Inflammatory macrophage treated with lipopolysaccharide for 1 hour (primary cell): ENCODE results near the gene ASCC3.

ENCODE experiments used
- DNase-seq, 2 donors: peaks; one replicate each; pipeline ENCODE4 v3.0.0-alpha.2; 2020 to 2022

ASCC3 gene

DNA sequence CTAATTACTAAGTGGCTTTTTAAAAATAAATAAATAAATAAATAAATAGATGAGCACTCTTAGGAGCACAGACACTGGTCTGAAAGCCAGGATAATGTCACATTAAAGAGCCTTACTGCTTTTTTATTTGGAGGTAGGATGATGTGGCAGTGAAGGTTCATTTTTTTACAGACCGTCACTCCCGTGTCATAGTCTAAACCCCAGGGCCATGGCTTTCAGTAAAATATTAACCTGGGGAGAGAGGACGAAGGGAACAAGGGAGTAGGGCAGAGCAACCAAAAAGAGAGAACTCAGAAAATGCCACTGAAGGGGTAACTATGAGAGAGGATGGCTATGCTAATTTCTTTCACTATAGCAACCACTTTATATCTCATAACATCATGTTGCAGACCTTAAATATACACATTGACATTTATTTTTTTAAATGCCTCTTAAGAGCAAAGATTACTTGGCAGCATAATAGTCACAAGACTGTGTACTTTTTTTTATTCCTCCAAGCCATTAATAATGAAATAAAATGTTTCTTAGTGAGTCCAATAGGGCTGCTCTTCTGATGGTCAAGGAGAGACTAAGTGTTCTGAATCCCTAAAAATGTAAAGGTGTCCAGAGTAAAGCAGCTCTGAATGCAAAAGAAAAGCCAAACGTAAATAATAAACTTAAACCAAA is 315.6 kb downstream of the ASCC3 start:
- DNase-seq: no peak

DNA sequence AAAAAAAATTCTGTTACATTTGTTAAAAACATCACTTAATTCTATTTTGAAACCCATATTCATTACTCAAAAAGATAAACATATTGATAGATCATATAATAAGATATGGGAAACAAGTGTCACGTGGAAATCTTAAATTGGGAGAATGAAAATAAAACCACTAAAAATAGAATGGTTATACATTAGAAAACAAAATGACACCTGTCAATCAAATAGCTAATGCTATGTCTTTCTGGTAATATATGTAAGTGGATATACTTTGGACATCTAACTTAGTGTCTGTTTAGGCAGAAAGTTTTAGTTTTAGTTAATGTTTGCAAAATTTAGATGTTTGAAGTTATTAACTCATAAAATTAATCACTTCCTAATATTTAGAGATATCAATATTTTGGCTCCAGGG is 321.3 kb downstream of the ASCC3 start:
- no peak for DNase-seq

DNA sequence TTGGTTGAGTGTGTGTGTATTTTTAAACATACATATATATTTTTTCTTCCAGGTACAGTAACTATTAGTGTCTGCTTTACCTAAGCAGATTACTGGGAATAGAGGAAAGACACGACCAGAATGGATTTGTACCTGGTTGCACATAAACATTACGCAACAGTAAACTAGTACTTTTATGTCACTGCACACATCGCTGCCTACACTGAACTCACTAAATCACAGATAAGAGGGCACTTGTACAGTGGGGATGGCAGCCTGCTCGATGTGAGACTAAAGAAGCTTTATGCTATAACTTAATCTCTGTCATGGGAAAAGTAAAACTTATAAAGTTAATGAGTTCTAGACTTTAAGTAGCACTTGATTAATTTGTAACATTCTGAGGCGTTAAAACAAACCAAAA is 326.9 kb downstream of the ASCC3 start:
- no peak for DNase-seq

DNA sequence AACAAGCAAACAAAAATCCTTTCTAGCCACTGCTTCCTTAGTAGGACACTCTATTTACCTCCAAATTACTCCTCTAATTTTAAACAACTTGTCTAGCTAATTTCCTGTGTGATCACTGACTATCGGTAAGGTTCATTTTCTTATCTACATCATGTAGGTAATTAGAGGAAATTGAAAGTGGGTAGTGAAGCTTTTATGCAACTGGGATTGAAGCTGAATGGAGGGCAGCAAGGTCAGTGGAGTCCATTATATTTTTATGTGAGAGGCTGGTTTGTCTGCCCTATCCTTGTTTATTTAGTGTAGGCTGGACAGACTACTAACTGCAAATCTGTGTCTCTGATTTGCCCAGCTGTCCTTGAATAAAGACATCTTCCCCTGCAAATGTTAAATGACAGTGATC is 327.9 kb downstream of the ASCC3 start:
- DNase-seq: no peak

DNA sequence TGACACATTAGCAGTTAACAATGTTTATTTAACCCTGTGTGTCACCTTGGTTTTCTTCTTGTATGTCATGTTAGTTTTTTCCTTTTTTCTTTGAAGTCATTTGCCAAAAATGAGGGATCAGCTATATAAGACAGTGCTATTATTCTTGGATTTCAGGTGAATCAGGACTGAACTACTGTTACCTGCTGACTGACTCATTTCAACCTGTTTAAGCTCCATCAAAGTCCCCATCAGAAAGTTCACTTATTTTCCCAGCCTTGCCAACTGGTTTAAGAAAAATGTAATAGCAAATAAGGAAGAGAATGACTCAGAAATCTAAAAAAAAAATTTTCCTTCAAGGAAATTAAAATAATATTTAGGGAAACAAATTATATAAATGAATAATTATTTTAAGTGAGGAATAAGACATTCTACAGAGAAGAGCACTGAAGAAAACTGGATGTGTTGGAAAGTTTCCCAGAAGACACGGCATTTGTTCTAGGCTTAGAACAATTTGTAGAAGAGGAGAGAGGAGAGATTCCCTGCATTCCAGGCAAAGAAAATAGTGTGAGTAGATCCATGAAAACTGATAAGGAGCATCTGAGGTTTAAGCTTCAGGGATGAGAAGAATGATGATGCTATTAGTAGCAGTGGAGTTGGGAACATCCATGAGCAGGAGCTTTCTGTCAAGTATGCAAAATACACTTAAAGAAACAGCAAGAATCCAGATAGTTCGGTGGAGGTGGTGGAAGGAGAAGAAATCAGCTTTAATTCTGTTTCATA is 331.5 kb downstream of the ASCC3 start:
- DNase-seq: no peak

DNA sequence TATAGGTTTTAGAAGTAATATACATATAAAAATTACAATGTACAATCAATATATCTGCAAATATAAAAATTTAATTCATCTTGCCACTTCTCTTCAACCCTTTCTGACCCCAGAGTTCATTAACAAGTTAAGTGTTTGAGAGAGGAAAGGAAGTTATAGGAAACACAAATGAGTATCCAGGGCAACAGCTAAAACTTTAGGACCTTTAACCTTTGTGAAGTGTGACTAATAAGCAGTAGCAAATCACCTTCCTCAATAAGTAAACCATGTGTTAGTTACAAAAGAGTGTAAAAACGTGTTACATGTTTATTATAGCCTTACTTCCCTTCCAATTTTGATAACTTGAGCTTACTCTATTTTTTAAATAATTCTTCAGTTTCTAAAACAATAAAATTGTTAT is 343.0 kb downstream of the ASCC3 start:
- no peak for DNase-seq

DNA sequence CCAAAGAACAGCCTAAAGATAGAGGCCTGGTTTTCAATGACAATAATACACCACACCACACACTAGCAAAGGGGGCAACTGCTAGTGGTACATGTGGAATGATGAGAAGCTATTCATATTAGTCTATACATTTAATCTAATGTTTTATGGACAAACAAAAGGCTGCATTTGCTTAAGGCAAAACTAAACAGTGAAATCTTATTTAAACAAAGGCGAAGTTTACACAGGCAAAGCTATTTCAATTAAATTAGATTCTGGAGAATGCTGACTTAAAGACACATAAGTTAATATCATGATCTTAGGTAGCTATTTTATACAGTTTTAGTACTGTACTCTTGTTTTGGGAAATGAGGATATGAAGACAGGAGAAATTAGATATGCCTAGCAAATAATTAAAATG is 362.5 kb downstream of the ASCC3 start:
- no peak for DNase-seq

DNA sequence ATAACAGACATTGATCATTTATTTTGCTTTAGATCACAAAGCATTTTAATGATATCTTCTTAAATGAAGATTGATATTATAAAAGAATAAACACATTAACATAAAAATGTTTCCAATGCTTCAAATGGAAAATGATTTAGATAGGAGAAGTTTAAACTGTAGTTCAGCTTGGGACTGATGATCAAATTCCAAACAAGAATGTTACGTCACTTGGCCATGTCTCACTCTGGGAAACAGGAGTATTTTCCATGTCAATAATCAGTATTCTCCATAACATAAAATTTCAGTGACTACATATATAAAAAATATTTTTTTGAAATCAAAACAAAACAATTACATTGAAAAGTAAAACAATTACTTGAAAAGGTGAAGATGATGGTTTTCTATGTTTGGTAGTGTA is 363.5 kb downstream of the ASCC3 start:
- DNase-seq: no peak

DNA sequence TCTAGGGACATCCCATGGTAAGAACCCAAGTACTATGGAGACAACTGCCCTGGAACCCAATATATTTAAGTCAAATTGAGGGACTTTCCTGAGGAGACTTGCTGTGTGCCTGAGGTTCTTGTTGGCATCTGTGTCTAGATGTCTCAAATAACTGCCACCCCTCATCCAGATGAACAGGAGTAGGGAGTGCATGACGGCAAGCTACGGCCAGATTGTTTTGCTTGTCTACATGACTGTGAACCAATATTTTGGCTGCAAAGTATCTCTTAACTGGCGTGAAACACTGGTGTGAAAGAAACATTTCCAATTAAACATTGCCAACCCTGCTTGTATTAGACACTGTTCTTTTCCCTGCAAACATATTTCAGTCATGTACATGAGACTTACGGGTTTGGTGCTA is 364.0 kb downstream of the ASCC3 start:
- no peak for DNase-seq

DNA sequence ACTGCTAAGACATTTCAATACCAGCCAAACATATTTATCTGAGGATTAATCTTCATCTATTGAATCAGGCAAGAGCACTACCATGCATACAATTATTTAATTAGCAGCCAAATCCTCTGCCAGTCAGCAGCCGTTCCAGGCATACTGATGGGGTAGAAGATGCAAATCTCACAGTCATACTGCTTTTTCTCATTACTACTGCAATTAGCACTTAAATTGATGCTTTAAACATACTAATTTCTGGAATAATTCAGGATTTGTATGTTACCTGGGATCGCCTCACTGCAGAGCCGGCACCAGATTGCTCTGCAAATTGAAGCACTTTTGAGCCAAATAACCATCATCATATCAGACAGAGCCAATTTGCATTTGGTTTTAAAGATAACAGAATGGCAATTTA is 366.5 kb downstream of the ASCC3 start:
- no peak for DNase-seq

DNA sequence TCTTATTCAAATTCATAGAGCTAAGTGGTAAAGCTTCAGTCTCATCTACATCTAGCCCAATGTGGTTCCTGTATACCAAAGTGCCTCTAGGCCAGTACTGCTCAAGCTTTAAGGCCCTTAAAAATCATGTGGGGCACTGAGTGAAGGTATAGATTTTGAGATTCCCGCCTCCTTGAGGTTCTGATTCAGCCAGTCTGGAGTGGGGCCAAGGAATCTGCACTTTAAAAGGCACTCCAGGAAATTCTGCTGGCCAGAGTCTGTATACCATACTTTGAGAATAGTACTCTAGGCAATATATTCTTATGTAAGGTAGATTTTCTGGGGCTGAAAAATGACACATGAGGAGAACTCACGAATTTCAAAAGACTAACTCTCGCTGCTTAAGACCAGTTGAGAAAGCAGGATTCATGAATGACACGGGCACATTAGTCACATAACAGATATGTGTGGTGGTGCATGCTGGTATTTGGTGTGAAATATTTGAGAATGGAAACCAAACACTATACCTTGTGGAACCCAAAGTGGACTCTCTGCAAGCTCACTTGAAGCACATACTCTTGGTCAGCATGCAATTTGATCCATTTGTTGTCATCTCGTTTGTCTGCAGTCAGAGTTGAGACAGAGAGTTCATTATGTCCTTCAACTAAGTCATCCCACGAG is 368.8 kb downstream of the ASCC3 start:
- no peak for DNase-seq

DNA sequence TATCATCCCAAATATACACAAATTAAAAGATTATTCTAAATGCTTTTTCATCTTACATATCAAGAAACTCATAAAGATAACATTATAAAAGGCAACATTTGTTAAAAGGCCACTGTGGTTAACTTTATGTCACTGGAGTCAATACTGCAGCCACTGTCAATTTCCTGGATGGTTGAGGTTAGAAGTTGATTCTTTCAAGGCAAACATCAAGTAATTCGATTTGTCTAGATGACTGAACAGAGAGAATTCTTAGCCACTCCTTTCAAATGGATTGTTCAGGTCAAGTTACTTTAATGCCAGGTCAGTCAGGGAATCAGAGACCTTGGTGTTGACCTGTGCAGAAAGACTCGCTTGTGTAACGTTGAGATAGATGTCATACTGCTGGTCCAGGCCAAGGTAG is 372.0 kb downstream of the ASCC3 start:
- DNase-seq: no peak

DNA sequence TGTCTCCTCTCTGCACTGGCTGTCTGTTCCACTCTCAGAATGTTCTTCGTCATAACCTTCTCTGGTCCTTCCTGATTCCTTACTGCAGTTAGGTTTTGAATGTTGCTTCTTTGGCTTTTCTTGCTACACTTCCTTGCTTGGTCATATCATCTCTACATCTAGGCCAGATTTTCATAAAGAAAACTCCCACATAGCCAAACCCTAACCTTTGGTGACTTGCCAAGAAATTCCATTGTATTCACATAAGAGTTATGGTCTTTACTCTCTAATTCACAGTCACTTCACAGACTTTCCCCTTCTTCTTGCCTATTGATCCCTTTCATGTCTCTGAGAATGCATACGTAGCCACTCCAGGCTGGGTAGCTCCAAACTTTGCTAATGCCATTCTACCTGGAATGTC is 374.5 kb downstream of the ASCC3 start:
- DNase-seq: no peak

DNA sequence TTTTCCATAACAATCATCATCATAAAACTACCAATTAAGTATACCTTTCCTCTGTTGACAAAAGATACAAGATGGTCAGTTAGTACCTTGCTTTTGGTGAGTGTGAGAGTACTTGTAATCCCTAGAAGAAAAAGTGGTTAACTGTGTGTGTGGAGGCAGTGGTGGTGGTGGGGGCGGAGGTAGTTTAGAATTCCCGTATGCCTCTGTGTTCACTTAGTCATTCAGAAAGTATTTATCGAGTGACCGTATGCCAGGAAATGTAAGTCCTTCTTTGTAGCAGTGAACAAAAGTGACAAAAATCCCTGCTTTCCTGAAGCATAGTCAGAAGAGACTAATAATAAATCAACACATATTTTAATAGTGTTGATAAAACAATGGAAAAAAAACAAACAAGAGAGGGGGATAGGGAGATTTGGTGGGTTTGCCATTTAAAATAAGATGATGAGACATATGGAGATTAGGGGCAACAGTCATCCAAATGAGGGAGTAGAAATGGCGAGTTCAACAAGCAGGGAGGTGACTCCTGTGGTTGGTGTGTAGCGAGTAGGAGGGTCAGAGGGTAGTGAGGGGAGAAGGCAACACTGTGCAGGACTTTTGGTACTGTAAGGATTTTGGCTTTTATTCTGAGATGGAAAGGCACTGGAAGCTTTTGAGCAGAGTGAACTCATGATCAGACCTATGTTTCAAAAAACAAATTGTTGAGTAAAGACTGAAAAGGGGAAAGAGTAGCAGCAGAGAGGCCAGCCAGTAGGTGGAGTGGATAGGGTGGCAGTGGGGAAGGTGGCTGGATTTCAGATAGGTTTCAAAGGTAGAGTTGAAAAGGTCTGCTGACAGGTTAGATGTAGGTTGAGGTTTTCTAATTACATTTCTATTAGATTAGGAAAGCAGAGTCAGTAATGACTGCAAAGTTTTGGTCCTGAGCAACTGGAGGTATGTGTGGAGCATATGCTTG is 376.1 kb downstream of the ASCC3 start:
- DNase-seq: no peak

DNA sequence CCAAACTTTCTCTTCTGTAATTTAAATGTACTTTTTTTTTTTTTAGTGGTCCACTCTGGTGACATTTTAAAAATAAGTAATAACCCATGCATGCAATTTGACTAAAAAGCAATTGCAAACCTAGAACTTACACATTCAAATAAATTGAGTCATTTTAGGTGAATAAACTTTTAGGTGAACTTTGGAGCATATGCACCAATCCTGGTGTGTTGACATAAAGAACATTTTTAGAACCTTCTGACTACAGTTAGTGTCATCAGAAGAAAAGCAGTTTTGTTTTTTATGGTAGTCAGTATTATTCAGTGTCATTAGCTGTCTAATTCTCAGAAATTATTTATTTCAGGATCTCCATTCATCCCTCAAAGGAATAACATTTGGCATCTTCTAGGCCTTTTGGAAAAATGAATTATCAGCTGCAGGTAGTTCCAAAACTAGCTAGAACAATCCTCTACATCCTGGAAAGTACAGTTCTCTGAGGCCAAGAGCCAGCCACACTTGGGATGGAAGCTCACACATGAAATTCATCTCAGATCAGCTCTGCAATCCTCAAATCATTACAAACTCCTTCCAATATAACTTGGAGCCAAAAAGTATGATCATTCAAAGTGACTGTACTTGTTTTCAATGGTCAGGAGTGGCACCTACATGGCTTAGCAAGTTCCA is 378.0 kb downstream of the ASCC3 start:
- no peak for DNase-seq

DNA sequence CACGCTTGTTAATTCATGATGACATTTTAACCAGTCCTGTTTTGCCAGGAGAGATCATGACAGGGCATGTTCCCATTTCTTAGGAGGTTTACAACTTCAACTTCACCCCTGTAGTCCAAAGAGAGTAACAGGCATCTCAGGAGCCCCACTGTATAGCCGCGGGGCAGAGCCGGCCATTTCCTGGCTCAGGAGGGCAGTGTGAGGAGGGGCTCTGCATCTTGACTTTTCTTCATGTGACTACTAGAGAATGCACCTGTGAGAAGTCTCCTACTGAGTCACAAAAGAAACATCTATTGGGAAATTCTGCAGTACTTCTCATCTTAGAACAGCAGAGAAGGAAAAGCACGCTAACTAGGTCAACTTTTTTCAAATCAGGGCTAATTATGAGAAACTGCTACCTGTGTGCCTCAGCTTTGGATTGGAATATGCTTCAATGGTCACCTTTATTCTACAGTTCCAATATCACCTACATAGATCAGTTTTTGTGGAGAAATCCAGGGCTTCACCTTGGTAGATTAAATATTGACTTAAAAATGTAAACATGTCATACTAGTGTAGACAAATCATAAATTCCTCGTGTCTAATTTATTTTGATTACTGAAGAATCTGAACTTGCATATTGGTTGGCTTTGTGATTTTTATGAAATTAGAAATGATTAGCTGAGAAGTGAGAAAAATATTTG is 387.8 kb downstream of the ASCC3 start:
- DNase-seq: no peak

DNA sequence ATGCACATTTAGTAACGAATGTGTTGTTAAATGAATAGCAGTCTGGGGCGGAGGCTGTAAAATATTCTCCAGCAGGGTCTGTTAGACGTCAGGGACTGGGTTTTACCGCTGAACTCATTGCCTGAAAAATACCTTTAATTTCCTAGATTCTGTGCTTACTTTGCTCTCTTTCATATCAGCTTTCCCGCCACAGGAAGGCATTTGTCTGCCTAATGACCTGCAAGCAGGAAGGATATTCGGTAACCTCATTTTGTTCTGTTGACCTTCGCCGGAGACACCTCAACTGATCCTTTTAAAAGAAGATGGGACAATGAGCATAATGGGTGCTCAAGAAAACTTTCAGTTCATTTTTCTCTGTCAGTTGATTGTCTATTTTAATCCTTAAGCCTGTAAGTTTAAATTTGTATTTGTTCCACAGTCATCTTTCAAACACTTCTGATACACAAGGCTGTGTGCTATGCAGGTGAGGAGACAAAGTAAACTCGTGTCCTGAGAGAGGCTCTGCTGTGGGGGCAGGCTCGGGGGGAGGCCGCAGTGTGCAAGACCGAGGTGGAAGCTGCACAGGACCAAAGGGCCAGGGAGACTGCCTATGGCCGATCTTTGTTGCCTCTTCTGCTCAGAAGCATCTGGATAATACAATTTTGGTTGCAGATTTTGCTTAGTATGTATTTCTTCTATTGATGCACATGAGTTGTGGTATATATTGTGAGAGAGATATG is 389.0 kb downstream of the ASCC3 start:
- DNase-seq: no peak

DNA sequence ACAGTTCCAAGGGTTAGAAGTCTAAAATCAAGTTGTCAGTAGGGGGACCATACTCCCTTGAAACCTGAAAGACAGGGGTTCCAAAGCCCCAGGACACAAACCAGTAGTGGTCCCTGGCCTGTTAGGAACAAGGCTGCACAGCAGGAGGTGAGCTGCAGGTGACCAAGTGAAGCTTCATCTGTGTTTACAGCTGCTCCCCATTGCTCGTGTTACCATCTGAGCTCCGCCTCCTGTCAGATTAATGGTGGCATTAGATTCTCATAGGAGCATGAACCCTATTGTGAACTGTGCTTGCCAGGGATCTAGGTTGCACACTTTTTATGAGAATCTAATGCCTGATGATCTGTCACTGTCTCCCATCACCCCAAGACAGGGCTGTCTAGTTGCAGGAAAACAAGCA is 391.1 kb downstream of the ASCC3 start:
- DNase-seq: no peak

DNA sequence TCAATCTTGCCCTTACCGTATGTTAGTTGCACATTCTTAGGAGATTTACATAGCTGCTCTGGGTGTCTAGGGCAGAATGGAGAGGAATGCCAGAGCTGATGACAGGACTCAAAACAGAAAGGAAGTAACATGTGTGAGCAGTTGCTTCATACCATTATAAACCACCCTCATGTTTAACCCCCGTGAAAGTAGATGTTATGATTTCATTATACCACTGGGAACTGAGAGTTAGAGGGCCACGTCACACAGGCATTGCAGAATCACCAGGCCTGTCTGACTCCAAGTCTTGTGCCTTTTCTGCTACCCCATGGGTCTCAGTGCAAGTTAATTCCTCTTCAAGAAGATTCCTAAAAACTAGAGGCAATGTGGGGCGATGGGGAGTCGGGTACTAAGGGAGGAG is 392.9 kb downstream of the ASCC3 start:
- peak in 1 of 2 donors; percentile 59 for DNase-seq

DNA sequence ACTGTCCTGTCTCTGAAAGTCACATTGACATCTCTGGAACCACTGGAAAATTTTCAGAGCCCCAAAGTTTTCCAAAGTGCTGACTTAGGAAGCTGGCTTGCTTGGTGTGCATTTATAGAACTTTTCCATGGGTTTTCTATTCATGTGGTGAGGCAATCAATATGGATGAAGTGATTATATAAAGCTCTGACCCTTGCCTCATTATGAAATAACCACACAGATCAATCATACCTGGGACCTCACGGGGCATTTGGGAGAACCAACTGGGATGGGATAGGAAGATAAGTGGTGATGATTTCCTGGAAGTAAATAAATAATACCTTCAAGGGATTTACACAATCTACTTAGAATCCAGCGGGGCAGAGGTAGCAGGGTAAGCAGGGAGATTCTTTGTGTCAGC is 393.5 kb downstream of the ASCC3 start:
- DNase-seq: no peak

DNA sequence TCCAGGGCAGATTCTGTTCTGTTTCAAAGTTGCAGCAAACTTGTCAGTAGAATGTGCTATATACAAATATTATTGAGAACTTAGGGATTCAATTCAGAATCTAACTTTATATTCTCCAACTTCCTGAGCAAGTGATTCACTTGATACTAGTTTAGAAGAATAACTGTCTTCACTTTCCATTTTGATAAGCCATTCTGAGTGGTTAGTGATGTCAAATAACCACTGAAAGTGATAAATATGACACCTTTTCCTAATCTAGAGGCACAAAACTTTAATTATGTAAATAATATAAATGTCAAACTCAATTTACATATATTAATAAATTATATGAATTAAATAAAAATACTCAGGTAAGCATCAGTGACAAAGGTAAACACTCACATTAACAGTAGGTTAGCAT is 395.9 kb downstream of the ASCC3 start:
- DNase-seq: no peak
